GM08714 (cell line): ENCODE results near the gene CHPF.

Experiments
- H3K4me3 ChIP-seq: fragments of 200-500 bp; sonication (Bioruptor generic); 2 replicates; pipeline ENCODE4 v1.5.1; 2014; ENCODE audit warnings: mild to moderate bottlenecking, low read length, inconsistent platforms
- ZNF274 ChIP-seq: IDR thresholded peaks from 2 replicates; pipeline ENCODE4 v1.6.1; 2012; ENCODE audit warnings: mild to moderate bottlenecking, low read depth, low read length

Gene CHPF

DNA sequence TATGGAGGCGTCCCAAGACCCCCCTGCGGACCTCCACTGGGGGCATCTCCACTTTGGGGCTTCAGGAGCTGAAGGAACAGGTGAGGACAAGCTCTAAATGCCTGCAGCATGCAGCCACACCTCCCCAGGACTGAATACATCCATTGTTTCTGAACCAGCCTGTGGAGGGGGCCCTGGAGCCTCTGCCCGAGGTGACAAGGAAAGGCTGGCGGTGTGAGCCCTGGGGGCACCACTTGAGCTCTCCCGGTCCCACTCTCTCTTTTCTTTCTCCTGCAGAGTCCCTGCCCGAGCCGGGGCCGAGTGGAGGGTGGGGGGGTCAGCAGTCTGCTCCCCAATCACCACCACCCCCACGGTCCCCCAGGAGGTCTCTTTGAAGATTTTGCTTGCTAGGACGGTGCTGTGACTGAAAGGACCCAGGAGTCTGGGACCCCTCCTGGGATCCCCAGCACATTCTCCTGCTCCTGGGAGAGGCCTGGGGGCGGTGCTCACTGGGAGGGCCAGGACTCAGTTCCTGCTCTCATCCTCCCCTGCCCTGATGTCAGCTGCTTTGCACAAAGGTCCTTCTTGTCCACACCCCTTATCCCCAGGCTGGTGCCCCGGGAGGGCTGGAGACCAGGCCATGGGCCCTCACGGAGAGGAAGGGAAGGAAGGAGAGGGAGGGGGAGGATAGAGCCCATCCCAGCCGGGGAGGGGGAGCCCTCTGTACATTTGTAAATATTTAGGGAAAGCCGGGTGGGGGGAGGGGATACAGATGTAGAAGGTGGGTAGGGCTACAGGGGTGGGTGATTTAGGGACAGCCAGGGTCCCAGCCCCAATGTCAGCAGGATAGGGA, 5.7 kb downstream of the CHPF start:
- H3K4me3 ChIP-seq: no peak overlapping the region
- TF ChIP-seq ZNF274: no peak

DNA sequence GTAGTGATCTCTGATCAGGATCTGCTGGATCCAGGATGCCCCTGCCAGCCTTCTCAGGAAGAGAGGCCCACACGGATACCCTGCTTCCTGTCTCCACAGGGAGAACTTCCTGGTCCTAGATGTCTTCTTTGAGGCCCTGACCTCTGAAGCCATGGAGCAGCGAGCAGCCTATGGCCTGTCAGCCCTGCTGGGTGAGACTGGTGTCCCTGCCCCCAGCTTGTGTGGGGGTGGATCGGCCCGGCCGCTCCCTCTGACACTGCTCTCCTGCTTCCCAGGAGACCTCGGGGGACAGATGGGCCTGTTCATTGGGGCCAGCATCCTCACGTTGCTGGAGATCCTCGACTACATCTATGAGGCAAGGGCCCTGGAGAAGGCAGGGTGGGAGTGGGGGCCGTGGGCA, 6.6 kb downstream of the CHPF start:
- TF ChIP-seq ZNF274: no peak
- H3K4me3 ChIP-seq: no peak overlapping the region

DNA sequence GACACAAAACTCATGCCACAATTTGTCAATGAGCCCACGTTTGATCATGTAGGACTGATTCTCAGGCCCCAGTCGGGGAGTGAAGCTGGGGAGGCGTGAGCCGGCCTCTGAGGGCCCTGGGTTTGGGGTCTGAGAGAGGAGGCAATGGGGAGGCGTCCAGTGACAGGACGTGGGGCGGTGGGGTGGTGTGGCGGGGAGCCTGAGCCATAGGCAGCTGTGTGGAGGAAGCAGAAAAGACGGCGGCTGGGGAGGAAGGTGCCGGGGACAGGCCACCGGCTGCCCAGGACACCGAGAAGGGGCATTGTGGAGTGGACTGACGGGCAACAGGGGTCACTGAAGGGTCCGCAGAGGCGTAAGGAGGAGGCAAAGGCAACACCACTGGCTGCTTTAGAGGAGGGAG, 7.2 kb downstream of the CHPF start:
- no peak for TF ChIP-seq ZNF274
- no peak overlapping the region for H3K4me3 ChIP-seq

DNA sequence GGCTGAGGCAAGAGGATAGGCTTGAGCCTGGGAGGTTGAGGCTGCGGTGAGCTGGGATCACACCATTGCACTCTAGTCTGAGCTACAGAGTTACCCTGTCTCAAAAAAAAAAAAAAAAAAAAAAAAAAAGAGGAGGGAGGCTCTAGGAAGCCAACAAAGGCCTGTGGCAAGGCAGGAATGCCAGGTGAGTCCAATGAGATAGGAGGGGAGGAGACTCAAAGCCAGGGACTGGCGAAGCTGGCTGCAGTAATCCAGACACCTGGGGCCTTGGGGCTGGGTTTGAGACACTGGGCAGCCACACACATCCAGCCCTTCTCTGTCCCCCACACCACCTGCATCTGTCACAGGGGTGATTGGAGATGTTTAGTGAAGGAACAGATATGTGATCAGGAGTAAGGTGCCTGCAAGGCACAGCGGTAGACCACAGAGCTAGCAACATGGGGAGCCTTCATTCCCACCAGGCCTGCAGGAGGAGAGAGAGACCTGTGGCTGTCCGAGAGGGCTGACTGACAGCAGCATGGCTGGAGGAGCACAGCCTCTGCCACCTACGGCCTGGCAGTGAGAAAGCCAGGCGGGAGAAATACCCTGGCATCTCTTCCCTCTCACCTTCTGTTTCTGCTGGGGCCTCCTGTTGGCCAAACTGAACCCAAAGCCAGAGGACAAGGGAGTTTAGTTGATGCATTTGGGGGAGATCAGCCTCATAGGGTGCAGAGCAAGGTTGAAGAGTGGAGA, 9.5 kb downstream of the CHPF start:
- no peak for TF ChIP-seq ZNF274
- no peak overlapping the region for H3K4me3 ChIP-seq

DNA sequence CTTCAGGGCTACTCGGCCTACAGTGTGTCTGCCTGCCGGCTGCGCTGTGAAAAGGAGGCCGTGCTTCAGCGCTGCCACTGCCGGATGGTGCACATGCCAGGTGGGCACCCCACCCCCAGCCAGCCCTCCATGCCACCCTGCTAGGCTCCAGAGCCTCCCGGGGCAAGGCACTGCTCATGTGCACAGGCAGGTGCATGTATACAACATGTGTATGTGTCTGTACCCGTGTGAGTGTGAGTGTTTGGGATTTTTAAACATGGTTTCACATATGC, 11.3 kb downstream of the CHPF start:
- H3K4me3 ChIP-seq: no peak overlapping the region
- TF ChIP-seq ZNF274: no peak

DNA sequence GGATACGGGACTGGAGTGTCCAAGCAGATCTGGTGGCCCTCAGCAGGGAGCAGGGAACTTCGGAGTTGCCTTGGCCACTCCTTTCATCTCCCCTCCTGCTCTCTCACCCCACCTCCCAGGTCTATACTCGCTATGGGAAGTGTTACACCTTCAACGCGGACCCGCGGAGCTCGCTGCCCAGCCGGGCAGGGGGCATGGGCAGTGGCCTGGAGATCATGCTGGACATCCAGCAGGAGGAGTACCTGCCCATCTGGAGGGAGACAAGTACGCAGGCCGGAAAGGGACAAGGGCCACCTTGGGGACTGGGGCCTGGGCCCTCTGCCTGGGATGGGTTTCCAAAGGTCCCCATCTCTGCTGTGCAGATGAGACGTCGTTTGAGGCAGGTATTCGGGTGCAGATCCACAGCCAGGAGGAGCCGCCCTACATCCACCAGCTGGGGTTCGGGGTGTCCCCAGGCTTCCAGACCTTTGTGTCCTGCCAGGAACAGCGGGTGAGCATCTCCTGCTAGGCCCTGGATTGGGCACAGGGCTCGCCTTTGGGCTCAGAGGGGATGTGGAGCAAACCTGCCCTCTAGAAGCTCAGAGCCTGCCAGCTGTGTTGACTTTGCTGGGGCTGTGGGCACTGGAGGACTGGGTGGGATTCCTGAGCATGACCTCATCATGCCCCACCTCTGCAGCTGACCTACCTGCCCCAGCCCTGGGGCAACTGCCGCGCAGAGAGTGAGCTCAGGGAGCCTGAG, 11.8 kb downstream of the CHPF start:
- no peak for TF ChIP-seq ZNF274
- H3K4me3 ChIP-seq: no peak overlapping the region

DNA sequence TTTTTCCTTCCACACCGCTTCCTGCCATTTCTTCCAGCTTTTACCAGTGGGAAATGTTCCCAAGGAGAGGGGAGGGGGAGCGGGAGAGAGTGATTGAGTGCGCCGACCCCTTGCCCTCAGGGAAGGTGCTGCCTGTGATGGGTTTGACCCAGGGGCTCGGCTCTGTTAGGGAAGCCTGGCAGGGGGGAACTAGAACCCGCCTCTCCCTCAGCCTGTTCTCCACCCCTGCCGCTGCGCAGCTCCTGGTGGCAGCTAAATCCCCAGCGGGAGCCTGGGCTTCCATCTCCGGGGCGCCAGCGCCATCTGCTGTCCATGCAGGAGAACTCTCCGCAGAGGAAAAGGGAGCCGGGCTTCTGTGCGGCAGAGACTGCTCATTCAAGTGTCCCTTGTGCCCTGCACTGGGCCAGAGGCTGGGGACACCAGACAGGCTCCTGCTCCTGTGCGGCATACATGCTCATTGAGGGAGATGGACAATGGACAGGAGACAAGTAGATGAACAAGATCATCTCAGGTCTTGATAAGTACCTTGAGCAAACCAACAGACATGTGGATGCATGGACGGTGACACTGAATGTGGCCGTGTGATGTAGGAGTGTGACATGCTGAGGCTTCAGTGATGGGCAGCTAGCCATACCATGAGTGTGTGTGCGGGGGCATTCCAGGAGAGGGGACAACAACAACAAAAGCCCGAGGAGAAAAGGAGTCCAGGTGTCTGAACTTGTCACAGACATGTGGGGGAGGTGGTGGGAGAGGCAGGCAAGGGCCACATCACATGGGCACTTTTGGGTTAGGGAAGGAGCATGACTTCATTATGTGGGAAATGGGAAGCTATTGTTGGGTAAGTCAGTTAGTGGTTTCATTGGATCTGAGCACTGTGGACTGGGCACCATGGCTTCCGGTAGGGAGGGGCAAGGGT, 13.3 kb downstream of the CHPF start:
- TF ChIP-seq ZNF274: no peak
- H3K4me3 ChIP-seq: no peak overlapping the region

DNA sequence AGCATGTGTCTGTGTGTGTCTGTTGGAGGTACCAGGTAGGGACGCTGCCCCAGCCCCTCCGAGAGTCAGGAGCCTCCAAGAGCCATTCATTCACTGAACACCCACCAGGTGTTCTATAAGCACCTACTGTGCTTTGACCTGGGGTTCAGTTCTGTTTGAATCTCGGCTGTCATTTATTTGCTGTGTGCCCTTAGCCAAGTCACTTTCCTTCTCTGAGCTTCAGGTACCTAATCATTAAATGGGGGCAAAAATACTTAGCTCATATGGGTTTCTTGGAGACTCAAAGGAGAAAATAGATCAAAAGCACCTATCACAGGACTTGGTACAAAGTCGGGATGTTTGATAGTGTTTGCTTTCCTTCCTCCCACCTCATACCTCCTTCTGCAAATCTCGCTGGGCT, 16.1 kb downstream of the CHPF start:
- TF ChIP-seq ZNF274: no peak

DNA sequence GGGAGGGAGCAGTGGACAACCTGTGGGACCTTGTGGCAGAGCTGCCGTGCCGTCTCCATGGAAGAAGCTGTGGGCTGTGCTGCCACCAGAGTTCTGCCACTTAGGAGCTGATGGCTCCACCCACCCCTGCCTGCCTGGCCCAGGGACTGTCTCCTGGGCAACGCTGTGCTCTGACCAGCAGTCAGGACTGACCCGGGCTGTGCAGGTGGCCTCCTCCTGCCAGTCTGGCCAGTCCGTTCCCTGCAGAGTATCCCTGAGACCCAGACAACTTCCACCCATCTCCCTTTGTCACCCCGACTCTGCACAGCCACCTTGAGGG, 16.6 kb downstream of the CHPF start:
- no peak for TF ChIP-seq ZNF274
- H3K4me3 ChIP-seq: no peak overlapping the region

More for the DNA sequence above, 16.1 kb downstream of the CHPF start:
- H3K4me3 ChIP-seq: no peak overlapping the region

DNA sequence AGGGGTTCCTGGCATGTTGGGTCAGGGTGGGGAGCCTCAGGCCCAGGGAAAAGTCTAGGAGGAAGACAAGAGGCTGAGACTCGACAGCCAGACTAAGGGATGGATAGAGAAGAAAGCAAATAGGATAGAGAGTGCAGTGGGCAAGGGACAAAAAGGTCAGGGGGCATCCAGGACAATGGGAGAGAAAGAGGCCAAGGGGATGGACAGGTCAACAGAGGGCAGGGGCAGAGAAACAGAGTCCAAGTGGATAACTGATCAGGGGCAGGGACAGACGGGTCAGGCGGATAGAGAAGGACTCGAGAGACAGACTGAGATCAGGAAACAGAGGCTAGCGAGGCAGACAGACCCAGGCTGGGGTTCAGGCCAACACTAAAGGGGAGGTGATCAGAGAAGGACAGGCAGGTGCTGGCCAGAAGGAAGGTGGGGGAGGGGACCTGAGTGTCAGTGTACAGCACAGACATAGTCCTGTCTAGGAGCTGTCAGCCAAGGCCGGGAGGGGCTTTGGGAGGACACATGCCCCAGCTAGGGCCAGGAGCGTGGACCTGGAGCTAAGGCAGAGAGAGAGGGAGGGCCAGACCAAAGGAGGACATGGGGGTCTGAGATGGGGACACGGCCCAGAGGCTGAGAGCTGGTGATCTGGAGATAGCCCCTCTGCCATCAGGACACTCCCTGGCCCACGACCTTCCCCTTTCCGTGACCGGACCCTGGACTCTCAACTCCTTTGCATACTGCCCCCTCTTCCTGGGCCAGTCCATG, 17.1 kb downstream of the CHPF start:
- TF ChIP-seq ZNF274: no peak
- H3K4me3 ChIP-seq: no peak overlapping the region

DNA sequence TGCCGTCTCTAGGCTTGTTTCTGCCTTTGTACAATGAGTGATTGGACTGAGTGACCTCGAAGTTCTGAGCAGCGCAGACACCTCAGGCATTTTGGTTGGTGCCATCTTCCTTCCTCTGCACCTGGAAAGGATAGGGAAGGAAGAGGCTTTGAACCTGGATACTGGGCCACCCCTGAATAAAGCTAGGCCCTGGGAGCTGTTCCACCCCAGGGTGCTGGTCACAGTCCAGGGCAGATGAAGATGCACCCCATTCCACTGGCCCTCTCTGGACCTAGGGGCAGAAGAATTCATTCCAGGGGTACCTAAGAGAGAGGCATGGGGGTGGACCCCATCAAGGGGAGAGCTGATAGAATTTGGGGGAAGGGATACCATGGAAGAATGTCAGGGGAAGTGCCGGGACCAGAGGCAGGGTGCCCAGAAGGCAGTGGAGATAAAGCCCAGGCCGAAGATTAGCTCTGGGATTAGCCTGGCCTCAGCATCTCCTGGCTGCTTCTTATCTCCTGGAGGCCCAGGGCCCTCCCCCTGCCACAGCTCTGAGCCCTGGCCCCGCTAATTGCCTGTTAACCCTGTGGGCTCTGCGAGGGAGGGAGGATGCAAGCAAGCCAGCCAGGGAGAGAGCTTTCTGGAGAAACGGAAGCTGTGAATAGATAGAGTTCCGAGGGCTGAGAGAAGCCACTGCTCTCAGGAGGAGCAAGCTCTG, 17.9 kb downstream of the CHPF start:
- H3K4me3 ChIP-seq: no peak overlapping the region
- TF ChIP-seq ZNF274: no peak

DNA sequence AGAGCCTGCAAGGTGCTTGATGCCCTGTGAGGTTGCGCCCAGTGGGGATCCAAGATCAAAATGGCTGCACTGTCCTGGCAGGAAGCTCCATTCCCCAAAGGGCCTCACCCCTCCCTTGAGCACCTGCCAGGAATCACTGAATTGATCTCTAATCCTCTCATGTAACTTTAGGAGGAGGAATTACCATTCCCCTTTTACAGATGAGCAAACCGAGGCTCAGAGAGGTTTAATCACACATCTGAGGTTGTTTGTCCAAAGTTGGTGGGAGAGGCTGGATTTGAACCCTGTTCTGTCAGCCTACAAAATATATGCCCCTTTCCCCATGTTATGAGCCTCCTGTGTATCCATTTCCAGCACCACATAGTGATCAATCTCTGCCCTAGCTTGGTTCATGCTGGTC, 18.8 kb downstream of the CHPF start:
- H3K4me3 ChIP-seq: no peak overlapping the region
- no peak for TF ChIP-seq ZNF274
